GM15510 (cell line): ENCODE data around the gene B3GLCT.

ENCODE experiments used
- POLR2A ChIP-seq: IDR thresholded peaks from 3 replicates; pipeline ENCODE4 v1.6.1; 2011; ENCODE audit warnings: borderline replicate concordance; ENCODE audit not compliant: insufficient read length; ENCODE audit errors: extremely low read depth

Gene B3GLCT

DNA sequence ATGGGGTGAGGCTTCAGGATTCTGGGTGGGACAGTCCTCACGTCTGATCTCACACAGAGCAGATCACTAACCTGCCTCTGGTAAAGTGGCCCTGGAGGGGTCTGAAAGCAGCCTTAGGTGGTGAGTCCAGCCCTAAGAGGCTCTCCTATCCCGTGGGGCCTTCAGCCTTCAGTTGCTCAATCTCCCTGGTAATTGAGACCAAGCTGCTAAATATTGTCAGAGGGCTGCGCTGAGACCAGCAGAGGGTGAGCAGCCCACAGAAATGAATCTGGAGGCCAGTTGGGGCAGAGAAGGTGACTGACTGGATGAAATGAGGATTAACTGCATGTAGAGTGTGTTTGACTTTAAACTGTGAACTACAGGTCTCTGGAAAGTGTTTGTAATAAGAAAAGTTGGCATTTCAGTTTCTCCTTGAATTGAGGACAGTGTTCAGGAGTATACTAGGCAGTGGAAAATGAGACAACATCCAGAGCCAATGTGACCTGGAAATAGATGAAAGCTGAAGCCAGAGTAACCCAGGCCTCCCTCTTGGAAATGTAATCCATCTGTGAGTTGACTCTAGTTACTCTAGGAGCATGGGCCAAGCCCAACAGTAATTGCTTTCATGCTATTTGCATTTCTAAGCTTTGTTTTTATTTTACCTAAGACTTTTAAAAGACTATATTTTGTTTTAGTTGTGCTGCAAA lies 23.8 kb upstream of the B3GLCT start:
- no peak for TF ChIP-seq POLR2A

DNA sequence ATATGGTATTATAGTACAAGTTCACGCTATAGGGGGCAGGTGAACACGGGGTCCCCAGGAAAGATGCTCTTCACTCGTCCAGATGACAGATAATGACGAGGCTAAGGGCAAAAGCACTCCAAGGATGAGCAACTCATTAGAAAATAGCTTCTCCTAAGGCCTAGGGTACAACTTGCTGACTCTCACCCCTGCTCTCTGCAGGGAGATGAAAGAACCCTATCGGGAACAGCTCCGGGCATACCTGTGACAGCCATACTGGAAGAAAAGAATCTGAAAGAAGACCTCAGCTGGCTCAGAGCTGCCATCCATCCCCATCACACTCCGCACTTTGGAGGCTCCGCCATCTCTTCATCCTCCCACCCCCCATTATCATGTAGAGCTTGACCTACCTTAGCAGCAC lies 20.5 kb upstream of the B3GLCT start:
- no peak for TF ChIP-seq POLR2A

DNA sequence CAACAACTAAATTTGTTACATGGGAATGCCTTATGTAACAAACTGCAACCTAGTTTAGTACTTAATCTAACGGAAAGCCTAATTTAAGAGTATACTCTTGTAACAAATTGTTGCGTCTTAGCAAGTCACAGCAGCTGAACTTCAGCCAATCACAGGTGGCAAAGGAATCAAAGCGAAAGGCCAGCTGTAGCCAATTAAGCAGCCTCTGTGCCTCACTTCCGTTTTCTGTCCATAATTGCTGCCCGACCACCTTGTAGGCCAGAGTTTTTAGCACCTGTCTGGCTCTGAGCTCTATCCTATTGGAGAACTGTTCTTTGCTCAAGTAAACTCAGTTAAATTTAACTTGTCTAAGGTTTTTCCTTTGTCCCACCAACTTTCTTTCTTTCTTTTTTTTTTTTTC lies 20.0 kb upstream of the B3GLCT start:
- TF ChIP-seq POLR2A: no peak

DNA sequence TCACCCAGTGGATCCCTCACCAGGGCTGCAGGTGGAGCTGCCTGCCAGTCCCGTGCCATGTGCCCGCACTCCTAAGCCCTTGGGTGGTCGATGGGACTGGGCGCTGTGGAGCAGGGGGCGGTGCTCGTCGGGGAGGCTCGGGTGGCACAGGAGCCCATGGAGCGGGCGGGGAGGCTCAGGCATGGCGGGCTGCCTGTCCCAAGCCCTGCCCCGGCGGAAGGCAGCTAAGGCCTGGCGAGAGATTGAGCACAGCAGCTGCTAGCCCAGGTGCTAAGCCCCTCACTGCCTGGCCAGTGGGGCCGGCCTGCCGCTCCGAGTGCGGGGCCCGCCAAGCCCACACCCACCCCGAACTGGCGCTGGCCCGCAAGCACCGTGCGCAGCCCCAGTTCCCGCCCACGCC lies 16.8 kb upstream of the B3GLCT start:
- no peak for TF ChIP-seq POLR2A

DNA sequence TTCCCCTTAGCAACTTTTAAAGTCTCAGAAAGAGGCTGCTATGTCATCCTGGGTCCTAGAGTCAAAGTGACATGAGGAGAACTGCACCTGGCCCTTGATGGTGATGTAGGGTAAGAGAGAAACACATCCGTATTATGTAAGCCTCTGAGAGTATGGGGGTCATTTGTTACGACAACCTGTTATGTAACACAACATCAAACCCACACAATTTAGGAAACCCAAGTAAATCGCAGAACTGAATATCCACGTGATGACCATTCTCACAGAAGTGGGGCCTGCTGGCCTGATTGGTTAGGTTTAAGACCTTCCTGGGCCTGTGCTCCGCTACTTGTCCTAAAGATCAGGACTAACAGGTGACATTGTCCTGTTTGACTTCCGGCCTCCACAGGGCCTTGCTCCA lies 15.3 kb upstream of the B3GLCT start:
- TF ChIP-seq POLR2A: no peak

DNA sequence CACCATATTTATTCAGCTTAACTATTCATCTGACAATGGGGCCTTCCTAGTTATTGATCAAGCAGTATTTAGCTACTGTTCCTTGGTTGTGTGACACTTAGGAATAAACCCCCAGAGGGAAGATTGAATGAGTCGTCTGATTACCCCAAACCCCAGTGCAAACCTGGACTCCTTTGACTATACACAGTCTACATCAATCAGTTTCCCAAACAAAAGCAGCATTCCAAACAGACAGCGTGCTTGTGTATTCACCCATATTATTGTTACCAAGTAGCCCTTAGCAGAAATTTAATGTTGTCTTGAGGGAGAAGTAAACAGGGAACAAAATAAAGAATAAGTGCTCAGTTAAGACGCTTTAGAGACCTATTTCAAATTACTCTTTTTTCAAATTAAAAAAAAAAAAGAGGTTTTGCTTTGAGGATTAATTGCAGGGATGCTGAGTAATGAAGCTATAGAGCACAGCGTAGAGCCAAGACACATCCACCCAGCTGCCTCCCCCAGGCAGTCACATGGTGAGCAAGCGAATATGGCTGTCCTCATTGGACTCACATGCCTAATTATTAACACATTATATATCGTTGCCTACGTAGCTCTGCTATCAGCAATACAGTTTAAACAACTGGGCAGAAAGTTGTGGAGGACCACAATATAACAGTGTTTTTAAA lies 14.7 kb upstream of the B3GLCT start:
- no peak for TF ChIP-seq POLR2A

DNA sequence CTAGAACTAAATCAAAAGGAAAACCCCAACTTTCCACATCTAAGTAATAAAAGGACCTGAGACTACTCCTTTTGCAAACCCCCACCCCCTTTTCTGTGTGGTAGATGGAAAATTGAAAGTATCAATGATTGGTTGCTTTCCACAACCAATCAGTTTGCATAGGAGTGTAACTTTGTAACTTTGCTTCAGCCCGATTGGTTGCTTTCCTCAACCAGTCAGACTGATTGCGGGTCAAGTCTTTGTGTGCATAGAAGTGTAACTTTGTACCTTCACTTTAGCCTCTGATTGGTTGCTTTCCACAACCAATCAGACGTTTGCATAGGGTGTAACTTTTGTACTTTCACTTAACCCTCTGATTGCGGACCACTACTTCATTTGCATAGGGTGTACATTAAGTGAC lies 8.0 kb upstream of the B3GLCT start:
- no peak for TF ChIP-seq POLR2A

DNA sequence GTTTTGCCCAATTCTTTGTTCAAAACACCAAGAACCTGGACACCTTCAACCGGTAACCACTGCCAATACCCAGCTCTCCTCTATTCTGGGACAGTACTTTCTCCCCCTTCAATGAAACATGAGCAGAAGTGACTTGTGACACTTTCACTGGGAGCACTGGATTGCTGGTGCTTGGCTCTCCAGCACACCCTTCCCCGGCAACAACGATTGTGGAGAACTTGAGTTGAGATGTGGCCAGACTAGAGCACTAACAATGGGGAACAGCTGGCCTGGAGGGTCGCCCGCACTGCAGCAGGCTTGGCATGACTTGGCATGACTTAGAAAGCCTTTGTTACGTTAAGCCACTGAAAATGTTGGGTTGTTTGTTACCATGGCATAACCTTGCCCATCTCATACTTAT lies 7.5 kb upstream of the B3GLCT start:
- TF ChIP-seq POLR2A: no peak

DNA sequence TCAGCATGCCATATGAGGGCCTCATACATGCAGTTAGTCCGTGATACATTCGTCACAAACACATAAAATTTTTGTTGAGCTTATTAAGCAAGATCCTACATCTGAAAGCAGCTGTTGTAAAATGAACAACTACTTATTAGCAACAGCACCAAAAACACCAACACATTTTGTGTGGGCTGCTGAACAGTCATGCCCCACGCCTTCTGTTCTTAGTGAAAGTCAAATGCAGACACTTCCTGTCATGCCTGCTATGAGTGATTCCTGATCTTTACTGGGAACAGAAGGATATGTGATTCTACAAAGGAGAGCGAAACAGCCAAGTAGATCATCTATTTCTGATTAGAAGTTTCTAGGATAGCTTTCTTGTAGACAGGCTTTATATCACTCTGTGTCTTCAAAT lies 4.2 kb upstream of the B3GLCT start:
- TF ChIP-seq POLR2A: no peak

DNA sequence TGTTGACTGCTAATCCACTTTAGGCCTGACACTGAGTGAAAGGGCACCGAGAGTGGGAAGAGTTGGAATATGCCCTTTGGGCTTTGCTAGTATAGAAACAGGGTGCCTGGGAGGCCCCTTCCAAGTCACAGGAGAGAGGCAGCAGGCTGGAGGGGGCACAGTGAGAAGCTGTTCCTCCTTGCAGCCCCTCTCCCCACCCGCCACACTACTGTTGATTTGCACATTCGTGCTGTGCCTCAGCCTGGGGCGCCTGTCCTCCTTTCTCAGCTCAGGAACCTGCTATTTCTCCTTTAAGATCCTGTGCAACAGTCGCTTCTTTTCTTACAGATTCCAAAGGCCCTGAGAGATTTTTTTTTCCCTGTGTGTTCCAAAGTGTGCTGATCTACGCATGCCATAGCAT lies 2.8 kb upstream of the B3GLCT start:
- TF ChIP-seq POLR2A: no peak

DNA sequence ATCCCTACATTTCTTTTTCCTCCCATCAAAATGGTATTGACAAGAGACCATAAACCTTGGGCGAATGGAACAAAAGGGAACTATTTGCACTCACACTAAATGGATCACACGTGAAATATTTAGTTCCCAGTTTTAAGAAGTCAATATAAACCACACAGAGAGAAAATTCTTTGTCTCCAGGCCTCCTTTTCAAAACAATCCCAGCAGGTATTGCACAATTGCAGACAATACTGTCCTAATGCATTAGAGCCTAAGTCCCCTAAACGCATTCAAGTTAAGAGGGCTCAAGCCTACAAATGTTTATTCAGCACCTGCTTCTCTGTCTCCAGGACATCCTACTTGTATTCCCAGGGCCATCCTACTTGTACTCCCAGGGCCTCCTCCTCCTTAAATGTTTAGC lies 1.3 kb upstream of the B3GLCT start:
- no peak for TF ChIP-seq POLR2A

DNA sequence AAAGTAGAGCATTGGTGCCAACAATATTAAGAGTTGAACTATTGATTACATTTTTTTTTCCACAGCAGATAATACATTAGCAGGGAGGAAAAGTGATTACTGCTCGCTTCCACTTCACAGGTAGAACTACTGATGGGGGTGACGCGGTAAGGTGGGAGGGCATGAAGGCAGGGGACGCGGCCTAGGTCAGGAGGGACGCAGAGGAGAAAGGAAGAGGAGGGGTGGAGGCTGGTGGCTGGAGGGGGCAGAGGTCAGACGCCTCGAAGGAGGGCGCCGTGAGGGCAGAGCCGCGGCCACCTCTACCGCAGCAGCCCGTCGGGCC lies 287 bp upstream of the B3GLCT start:
- TF ChIP-seq POLR2A: no peak

DNA sequence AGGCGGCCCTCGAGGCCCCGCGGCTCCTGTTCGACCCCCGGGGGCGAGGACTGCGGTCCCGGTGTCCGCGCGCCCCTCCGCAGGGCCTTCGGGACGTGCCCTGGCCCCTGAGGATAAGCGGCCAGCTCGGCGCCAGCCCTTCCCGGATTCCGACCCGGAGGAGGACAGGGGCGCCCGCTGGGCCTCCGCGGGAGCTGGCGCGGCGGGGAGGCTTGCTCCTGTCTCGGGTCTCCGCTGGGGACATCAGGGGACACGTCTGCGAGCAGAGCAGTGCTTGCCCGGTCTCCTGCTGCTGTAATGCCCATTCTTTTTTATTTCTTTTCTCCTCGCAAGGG lies 829 bp downstream of the B3GLCT start:
- TF ChIP-seq POLR2A: no peak

DNA sequence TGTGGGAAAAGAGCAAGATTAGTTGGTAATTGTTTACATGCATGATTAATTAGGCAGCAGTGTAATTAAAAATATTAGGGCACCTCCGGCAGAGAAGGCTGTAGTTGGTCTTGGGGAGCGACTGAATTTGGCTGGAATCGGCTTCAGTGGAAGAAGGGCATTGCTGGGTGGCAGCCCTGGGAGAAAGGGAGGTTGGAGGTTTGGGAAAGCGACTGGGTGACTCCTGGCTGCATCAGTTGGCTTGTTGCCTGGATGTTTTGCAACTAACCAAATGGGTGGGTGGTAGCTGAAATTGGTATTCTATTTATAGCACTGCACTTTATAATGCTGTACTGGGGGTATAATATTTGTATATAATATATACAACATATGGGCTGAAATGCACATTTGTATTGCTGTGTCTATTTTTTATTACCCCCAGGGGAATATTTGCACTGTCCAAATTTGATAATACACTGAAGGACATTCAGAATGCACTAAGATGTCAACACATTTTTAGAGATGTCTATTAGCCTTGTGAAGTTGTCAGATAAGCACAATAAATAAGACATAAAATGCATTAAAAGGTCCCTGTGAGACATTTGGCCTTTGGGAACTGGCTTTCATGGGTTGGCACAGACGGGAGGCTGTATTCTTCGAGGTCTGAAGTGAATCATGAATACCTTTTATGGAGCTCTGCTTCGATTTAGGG lies 1.7 kb downstream of the B3GLCT start:
- TF ChIP-seq POLR2A: no peak

DNA sequence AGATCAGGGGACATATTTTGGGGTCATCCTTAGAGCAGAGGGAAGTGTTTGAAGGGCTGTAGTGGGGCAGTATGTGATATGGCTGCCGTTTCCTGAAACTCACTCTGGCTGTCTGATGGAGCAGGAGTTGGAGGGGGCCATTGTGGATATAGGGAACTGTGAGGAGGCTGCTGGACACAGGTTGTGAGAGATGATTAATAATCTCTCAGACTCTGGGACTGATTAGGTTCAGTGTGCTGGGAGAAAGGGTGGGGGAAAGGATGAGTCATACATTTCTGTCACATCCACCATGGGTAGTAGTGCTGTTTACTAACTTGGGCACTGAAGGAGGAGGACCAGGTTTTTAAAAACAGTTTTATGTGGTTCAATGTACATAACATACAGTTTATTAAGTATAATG lies 4.8 kb downstream of the B3GLCT start:
- TF ChIP-seq POLR2A: no peak
